ENCODE data around the gene PRCD. TPM values are rescaled to one million over a fixed set of nuclear protein-coding genes. Genes with fewer than 3 reads are reported as not detected.

PRCD gene
- total RNA-seq, 1 experiment from 2014 or later, result not detected

Small RNA genes lying within 50 kb of the gene (small RNA-seq; reads per million reads assigned to genes)
- not detected for gene SNORD1A
- gene SNORD1B, result 20.6 reads per million, percentile 92 among the genes with 10 or more reads in this experiment

Other genes starting within 250 kb of the PRCD start
- gene QRICH2, start 231.8 kb upstream of the PRCD start, total RNA-seq (2014; rRNA removed; shearing (Covaris generic)), result 0.05 and 0.18 TPM in 2 replicates
- 31.7 and 35.5 TPM in 2 replicates for gene PRPSAP1, start 186.1 kb upstream of the PRCD start, total RNA-seq (2014; rRNA removed; shearing (Covaris generic))
- gene SPHK1, start 155.4 kb upstream of the PRCD start, total RNA-seq (2014; rRNA removed; shearing (Covaris generic)), result 2.7 and 4.4 TPM in 2 replicates
- gene UBE2O, start 86.9 kb upstream of the PRCD start, total RNA-seq (2014; rRNA removed; shearing (Covaris generic)), result 22.4 and 24.4 TPM in 2 replicates
- not detected in 2 replicates for gene AANAT, start 72.4 kb upstream of the PRCD start, total RNA-seq (2014; rRNA removed; shearing (Covaris generic))
- 42.0 and 46.5 TPM in 2 replicates for gene RHBDF2, start 38.6 kb upstream of the PRCD start, total RNA-seq (2014; rRNA removed; shearing (Covaris generic))
- not detected in 2 replicates for gene CYGB, start 2.3 kb upstream of the PRCD start, total RNA-seq (2014; rRNA removed; shearing (Covaris generic))
- gene ST6GALNAC2, start 45.8 kb downstream of the PRCD start, total RNA-seq (2014; rRNA removed; shearing (Covaris generic)), result 1.0 and 2.6 TPM in 2 replicates
- 5.3 and 9.6 TPM in 2 replicates for gene ST6GALNAC1, start 103.7 kb downstream of the PRCD start, total RNA-seq (2014; rRNA removed; shearing (Covaris generic))
- 0.23 and 0.99 TPM in 2 replicates for gene MXRA7, start 170.9 kb downstream of the PRCD start, total RNA-seq (2014; rRNA removed; shearing (Covaris generic))
- gene JMJD6, start 186.6 kb downstream of the PRCD start, total RNA-seq (2014; rRNA removed; shearing (Covaris generic)), result 28.0 and 34.0 TPM in 2 replicates
- 52.1 and 52.8 TPM in 2 replicates for gene METTL23, start 186.8 kb downstream of the PRCD start, total RNA-seq (2014; rRNA removed; shearing (Covaris generic))
- gene SRSF2, start 197.3 kb downstream of the PRCD start, total RNA-seq (2014; rRNA removed; shearing (Covaris generic)), result 1,245 and 1,410 TPM in 2 replicates
- gene MFSD11, start 198.1 kb downstream of the PRCD start, total RNA-seq (2014; rRNA removed; shearing (Covaris generic)), result 21.5 and 24.9 TPM in 2 replicates

All from HT-29 (cell line).